Kidney (tissue), 14 donors: ENCODE data around the gene ITSN2. TPM values are rescaled to one million over a fixed set of nuclear protein-coding genes. Genes with fewer than 3 reads are reported as not detected.

ENCODE experiments used
- DNase-seq, 5 donors: peaks; one replicate each; pipeline ENCODE4 v3.0.0-alpha.2; 2013 to 2020
- FAIRE-seq: peaks from 2 replicates; lab custom pipeline; 2012; peaks lifted over from hg19 to GRCh38; lab: Jason Lieb, UNC
- H3K27ac ChIP-seq, 2 donors: one replicate each; pipeline ENCODE4 v1.7.0; 2013; ENCODE audit warnings: low read depth in 2 of 2, low read length in 2 of 2, inconsistent platforms in 1 of 2
- H3K27me3 ChIP-seq: one replicate; pipeline ENCODE4 v1.7.1; 2013; ENCODE audit warnings: low read length, inconsistent platforms; ENCODE audit not compliant: control insufficient read depth, insufficient read depth
- H3K36me3 ChIP-seq, 3 donors: one replicate each; pipeline versions ENCODE4 v1.7.0 to v1.7.1; 2013; ENCODE audit warnings: low read length in 3 of 3, control low read depth in 1 of 3, inconsistent platforms in 1 of 3; ENCODE audit not compliant: insufficient read depth in 3 of 3, control insufficient read depth in 2 of 3
- H3K4me1 ChIP-seq, 3 donors: one replicate each; pipeline versions ENCODE4 v1.7.0 to v1.7.1; 2013; ENCODE audit warnings: low read length in 3 of 3, inconsistent platforms in 1 of 3, low read depth in 1 of 3; ENCODE audit not compliant: control insufficient read depth in 2 of 3, insufficient read depth in 2 of 3
- H3K4me3 ChIP-seq, 3 donors: one replicate each; pipeline versions ENCODE4 v1.7.0 to v1.8.1; 2013; ENCODE audit warnings: low read length in 3 of 3, control low read depth in 1 of 3, inconsistent platforms in 1 of 3
- H3K9ac ChIP-seq, 3 donors: one replicate each; pipeline versions ENCODE4 v1.7.0 to v1.7.1; 2013; ENCODE audit warnings: low read length in 3 of 3, control low read depth in 1 of 3, inconsistent platforms in 1 of 3
- H3K9me3 ChIP-seq, 3 donors: one replicate each; pipeline versions ENCODE4 v1.7.0 to v1.7.1; 2013; ENCODE audit warnings: low read length in 3 of 3, control low read depth in 1 of 3, inconsistent platforms in 1 of 3; ENCODE audit not compliant: control insufficient read depth in 2 of 3, insufficient read depth in 1 of 3
- CTCF ChIP-seq: IDR thresholded peaks from 3 replicates; pipeline ENCODE4 v1.5.1; 2012; ENCODE audit warnings: mild to moderate bottlenecking, moderate library complexity, borderline replicate concordance; ENCODE audit not compliant: insufficient read depth; ENCODE audit errors: extremely low read depth
- intact Hi-C: fragments of 100-400 bp; cut with DNase I; formaldehyde crosslinking; loops from one replicate; pipeline ENCODE4 v1.11.1; 2022
- polyA plus RNA-seq: library from polyadenylated mRNA; stranded (reverse); fragments of 350-450 nt; fragmentation: Illumina TruSeq; extraction: RNeasy Lipid Tissue Mini Kit (QIAGEN cat#74804); gene quantifications from one replicate; pipeline ENCODE4 v1.2.3, GENCODE V29; 2014; ENCODE audit warnings: low read depth, low replicate concordance; ENCODE audit not compliant: insufficient read depth
- total RNA-seq: library from RNA; stranded (reverse); fragmentation: NEBNext Ultra II Directional; extraction: Animal tissue kit (Norgen Biotek cat#: 25700); gene quantifications from one replicate; pipeline ENCODE4 v1.2.1, GENCODE V29; 2021
- donor health status: control.
- donor health status: control.
- donor health status: control.
- donor health status: control.
- donor health status: control.
- donor health status: DM: yes; HTN: yes; CAD: no.
- donor health status: Normal renal cell carcinoma (clear cell type).

ITSN2 gene
- total and polyA plus RNA-seq, 2 donors from 2014 or later = 20.1 to 72.8 TPM

- no peak overlapping the region for H3K4me3 ChIP-seq
- DNase-seq (no peak), FAIRE-seq (no peak)
- no peak overlapping the region for H3K27ac ChIP-seq
- no peak for TF ChIP-seq CTCF
- H3K9me3 ChIP-seq = no peaks in the 10 kb centered on the region
- peaks cover 0 to 11% (median 2%) of the 10 kb centered on the region in 3 donors for H3K36me3 ChIP-seq
- no peak overlapping the region for H3K9ac ChIP-seq
- peaks cover 0 to 9% (median 4%) of the 10 kb centered on the region in 3 donors for H3K4me1 ChIP-seq
- H3K27me3 ChIP-seq = no peaks in the 10 kb centered on the region
- intact Hi-C loops = no loop called here
Observed at GRCh38 chr2:24315669-24316068, 44.7 kb downstream of the ITSN2 start.

DNA sequence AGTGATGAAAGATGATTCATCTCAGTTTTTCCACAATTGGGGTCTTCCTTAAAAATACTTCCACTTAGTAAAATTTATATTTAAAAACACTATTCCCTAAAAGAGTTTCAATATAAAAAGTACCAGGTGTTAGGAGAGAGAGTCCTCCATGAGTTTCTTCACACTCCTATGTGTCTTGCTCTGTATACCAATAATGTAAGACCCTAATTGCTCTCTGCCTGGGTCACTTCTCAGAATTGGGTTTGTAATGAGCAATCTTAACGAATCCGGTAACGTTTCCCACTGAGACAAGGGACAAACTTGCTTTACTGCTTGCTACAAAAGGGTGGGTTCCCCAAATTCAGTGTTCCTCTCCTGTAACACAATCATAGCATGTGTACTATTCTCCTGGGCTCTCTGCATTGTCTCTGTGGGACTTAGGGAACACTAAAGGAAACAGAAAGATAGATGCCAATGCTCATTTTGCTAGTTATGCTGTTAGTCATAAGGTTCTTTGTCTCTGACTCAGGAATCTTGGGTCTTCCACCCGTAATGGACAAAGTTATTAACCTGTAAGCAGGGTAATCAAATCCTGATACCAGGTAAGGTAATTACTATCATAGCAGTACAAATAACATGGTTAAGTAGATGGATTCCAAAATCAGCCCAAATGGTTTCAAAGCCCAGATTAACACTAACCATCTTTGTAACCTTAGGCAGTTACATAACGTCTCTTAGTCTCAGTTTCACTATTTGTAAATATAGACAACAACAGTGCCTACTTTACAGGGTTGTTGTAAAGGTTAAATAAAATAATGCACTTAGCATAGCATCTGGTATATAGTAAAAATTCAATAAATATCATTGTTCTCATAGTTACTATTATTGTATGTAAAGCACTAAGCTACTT lies 46.3 kb downstream of the ITSN2 start:
- Histone ChIP-seq H3K27ac (no peak overlapping the region), H3K9me3 (no peaks in the 10 kb centered on the region), H3K4me1 (peaks cover 0 to 9% (median 4%) of the 10 kb centered on the region in 3 donors), H3K27me3 (no peaks in the 10 kb centered on the region), H3K36me3 (peaks cover 2 to 18% (median 5%) of the 10 kb centered on the region in 3 donors), H3K9ac (no peak overlapping the region), H3K4me3 (no peak overlapping the region)
- intact Hi-C loops = no loop called here
- no peak for TF ChIP-seq CTCF
- DNase-seq (no peak), FAIRE-seq (no peak)

- intact Hi-C loops = no loop called here
- no peak overlapping the region for H3K4me3 ChIP-seq
- no peaks in the 10 kb centered on the region for H3K9me3 ChIP-seq
- no peak for FAIRE-seq
- no peak overlapping the region for H3K27ac ChIP-seq
- H3K36me3 ChIP-seq = peaks cover 5 to 25% (median 8%) of the 10 kb centered on the region in 3 donors
- H3K4me1 ChIP-seq = peaks cover 0 to 2% (median 0%) of the 10 kb centered on the region in 3 donors
- DNase-seq = no peak
- no peak for TF ChIP-seq CTCF
- H3K27me3 ChIP-seq = no peaks in the 10 kb centered on the region
- H3K9ac ChIP-seq = no peak overlapping the region
Observed at GRCh38 chr2:24307961-24308360, 52.4 kb downstream of the ITSN2 start.
